Stimulated activated CD8-positive, alpha-beta memory T cell treated with anti-CD3 and anti-CD28 coated beads, Interleukin-12 subunit alpha, Interleukin-12 subunit beta, amount 100 ng/mL, for 4 hours (primary cell): ENCODE data around the gene ONECUT3.
"Not testable (repeated sequence)": the region's sequence is repeated elsewhere in the genome, so short reads cannot be mapped to it uniquely, and the experiment has no call there.

Experiments
- DNase-seq: peaks from one replicate; pipeline ENCODE4 v3.0.0-alpha.2; 2020; ENCODE audit warnings: low read depth

Gene ONECUT3

DNA sequence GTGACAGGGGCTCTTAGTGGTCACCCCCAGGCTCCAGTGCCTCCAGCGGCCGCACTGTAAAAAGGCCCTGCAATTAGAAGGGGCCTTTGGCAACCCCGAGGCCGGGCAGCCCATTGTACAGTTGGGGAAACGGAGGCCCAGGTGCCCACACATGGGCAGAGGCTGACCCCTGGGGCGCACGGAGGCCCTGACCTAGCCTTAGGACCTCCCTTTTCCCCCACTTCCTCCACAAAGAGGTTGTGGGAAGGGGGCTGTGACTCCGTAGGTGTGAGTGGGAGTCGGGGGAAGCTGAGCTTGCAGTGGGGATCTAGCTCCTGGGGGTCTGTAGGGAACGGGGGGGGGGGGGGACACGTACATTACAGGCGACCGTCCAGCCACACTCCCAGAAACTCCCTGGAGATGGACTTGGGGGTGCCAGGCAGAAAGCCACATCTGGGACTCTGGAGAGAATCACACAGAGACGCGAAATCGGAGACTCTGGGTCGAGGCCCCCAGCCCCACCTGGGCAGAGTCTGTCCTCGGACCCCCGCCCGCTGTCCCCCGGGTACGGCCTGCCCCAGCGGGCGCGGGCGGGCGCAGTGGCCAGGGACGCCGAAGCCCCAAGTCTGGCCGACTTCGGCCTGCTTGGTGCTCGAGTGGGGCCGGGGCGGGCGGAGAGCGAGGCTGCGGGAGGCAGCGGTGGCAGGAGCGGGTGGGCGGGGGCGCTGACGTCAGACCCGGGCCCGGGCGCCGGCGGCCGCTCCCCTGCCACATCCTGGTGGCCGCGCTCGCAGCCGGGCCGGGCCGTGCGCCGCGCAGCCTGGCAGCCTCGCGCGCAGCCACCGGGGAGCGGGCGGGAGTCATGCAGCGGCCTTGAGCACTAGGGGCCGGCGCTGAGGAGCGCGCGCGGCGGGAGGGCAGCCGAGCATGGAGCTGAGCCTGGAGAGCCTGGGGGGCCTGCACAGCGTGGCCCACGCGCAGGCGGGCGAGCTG, at the start of gene ONECUT3:
ONECUT3 (plus strand) TSS at position 750 of the 972 bp plus-strand sequence; CDS start at position 907, 157 bp downstream.
- no peak for DNase-seq

DNA sequence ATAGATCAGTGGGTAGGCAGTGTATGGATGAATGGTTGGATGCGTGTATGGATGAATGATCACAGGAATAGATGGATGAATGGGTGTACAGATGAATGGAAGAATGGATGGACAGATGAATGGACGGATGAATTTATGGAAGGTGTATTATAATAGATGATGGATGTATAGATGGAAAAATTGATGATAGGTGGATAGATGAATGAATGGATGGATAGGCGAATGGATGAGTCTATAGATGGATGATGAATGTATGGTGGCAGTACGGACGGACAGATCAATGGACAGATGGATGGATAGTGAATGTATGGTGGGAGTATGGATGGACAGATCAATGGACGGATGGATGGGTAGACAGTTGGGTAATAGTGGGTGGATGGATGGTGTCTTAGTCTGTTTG, 49.0 kb upstream of the ONECUT3 start:
- DNase-seq = no peak

DNA sequence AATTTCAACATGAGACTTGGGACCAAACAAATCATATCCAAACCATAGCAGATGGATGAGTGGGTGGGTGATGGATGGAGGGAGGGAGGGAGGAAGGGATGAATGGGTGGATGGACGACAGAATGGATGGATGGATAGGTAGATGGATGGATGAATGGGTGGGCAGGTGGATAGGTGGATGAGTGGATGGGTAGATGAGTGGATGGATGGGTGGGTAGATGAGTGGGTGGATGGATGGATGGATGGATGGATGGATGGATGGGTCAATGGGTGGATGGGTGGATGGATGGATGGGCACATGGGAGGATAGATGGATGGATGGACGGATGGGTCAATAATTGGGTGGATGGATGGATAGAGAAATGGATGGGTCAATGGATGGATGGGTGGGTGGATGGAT, 47.9 kb upstream of the ONECUT3 start:
- no peak for DNase-seq

DNA sequence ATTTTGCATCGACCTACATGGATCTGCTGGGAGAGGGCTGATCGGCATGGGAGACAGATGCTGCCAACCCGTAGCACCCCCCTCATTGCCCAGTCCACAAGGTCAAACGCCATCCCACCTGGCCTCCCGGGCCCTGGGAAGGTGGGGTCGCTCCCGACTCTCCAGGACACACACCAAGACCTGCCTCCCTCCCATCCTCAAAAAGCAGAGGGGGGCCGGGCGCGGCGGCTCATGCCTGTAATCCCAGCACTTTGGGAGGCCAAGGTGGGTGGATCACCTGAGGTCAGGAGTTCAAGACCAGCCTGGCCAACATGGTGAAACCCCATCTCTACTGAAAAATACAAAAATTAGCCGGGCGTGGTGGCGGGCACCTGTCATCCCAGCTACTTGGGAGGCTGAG, 46.7 kb upstream of the ONECUT3 start:
- not testable (repeated sequence) for DNase-seq

DNA sequence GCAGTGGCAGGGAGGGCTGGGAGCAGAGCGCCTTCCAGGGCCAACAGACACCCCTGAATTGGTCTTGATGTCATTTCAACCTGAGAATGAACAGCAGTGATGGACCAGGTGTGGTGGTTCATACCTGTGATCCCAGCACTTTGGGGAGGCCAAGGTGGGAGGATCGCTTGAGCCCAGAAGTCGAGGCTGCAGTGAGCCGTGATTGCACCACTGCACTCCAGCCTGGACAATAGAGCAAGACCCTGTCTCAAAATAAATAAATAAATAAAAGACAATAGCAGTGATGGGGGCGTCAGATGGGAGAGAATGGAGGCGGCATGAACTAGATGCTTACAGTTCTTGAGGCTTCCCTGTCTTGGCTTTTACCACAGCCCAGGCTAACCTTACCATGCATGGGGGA, 46.1 kb upstream of the ONECUT3 start:
- DNase-seq = no peak

DNA sequence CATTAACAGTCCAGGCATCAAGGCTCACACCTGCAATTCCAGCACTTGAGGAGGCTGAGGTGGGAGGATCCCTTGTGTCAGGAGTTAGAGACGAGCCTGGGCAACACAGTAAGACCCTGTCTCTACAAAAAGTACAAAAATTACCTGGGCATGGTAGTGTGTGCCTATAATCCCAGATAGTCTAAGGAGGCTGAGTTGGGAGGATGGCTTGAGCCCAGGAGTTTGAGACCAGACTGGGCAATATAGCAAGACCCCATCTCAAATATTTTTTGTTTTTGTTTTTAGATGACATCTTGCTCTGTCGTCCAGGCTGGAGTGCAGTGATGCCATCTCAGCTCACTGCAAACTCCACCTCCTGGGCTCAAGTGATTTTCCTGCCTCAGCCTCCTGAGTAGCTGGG, 40.1 kb upstream of the ONECUT3 start:
- DNase-seq = no peak

DNA sequence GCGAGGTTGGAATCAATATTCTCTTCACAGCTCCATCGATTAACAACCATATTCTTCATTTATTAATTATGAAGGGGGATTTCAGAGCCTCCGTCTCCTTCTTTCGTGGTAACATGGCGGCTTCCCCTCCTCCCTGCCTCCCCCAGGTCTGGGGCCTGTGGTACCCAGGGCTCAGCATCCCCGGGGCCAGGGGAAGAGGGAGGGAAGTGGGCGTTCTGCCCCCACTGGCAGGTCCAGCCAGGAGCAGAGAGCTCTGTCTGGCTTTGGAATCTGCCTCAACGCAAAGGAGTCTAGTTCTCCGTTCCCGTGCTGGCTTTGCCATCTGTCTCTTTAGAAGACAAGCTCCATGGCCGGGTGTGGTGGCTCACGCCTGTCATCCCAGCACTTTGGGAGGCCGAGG, 37.8 kb upstream of the ONECUT3 start:
- DNase-seq = no peak

DNA sequence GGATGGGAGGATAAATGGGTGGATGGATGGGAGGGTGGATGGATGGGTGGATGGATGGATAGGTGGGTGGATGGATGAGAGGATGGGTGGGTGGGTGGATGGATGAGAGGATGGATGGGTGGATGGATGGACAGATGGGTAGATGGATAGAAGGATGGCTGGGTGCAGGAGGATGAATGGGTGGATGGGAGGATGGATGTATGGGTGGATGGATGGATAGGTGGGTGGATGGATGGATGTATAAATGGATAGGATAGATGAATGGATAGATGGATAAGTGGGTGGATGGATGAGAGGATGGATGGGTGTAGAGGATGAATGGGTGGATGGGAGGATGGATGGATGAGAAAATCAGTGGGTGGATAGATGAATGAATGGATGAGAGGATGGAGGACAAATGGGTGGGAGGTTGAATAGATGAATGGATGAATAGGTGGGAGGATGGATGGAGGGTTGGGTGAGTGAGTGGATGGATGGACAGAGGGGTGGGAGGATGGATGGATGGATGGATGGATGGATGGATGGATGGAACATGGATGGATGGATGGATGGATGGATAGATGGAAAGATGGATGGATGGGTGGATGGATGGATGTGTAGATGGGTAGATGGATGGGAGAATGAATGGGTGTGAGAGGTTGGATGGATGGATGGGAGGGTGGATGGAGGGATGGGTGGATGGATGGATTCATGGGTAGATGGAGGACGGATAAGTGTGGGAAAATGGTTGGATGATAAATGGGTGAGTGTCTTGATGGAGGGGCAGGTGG, 35.9 kb upstream of the ONECUT3 start:
- no peak for DNase-seq

DNA sequence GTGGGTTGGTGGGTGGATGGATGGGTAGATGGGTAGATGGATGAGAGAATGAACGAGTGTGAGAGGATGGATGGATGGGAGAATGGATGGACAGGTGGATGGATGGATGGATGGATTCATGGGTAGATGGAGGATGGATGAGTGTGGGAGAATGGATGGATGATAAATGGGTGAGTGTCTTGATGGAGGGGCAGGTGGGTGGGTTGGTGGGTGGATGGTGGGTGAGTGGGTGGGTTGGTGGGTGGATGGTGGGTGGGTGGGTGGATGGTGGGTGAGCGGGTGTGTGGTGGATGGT, 35.4 kb upstream of the ONECUT3 start:
- no peak for DNase-seq

DNA sequence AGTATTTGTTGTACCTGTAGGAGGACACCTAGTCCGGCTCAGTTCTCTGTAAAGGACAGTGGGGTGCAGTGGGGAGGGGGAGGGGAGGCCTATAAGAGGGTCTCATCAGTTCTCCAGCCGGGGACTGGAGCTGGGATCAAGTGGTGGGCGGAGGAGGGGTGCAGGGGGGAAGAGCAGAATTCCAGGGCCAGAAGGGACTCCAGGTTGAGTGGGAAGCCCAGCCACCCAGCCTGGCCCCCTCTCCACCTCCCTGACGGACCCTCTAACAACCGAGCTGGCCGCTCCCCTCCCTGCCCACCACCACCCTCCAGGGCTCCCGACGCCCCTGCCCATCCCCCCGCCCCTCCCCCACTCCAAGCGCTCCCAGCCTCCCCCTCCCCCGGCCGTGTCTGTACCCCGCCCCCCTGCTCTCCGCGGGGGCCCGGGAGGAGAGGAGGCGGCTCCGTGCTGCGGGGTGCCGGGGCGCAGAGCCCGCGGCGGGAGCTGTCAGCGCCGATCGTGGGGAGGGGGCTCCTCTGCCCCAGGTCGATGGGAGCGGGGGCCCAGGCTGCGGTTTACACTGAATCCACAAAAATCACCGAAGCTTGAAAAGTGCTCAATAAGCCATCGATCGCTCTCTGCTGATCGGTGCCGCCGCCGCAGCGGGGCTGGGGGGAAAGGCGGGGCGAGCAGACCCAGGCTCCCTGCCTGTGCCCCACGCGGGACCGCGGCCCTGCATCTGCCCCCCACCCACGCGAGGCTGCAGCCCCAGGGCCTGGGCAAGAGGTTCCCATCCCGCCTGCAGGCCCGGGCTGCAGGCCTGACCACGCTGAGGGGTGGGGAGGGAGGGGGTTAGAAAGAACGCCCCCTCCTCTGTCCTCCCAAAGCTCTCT, 34.6 kb upstream of the ONECUT3 start:
- no peak for DNase-seq

DNA sequence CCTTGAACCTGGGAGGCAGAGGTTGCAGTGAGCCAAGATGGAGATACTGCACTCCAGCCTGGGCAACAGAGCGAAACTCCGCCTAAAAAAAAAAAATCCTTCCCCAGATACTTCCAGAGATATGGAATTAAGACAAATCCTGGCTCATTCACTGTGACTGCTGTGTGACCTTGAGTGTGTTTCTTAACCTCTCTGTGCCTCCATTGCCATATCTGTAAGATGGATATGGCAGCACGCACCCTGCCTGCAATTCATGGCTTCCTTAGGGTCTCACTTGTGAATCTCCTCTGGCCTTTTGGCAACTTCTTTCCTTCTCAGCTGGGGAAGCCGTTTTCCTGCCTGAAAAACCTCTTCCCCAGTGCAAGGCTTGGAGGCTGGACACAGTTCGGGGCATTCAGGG, 33.8 kb upstream of the ONECUT3 start:
- no peak for DNase-seq

DNA sequence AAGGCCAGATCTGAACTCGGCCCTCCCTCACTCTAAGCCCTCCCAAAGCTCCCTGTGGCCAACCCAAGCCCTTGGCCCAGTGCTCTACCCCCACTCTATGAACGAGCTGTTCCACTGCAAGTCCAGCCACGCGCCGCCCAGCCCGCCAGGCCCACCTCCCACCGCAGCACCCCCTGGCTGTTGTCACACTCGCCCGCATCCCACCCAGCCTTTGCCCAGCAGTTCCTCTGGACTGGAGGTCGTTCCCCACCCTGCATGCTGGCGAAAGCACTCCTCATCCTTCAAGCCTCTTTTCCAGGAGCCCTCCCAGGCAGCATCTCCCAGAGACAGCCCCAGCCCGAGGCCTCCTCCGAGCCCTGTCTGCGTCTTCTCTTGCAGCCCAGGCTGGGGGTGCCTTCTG, 33.1 kb upstream of the ONECUT3 start:
- no peak for DNase-seq

DNA sequence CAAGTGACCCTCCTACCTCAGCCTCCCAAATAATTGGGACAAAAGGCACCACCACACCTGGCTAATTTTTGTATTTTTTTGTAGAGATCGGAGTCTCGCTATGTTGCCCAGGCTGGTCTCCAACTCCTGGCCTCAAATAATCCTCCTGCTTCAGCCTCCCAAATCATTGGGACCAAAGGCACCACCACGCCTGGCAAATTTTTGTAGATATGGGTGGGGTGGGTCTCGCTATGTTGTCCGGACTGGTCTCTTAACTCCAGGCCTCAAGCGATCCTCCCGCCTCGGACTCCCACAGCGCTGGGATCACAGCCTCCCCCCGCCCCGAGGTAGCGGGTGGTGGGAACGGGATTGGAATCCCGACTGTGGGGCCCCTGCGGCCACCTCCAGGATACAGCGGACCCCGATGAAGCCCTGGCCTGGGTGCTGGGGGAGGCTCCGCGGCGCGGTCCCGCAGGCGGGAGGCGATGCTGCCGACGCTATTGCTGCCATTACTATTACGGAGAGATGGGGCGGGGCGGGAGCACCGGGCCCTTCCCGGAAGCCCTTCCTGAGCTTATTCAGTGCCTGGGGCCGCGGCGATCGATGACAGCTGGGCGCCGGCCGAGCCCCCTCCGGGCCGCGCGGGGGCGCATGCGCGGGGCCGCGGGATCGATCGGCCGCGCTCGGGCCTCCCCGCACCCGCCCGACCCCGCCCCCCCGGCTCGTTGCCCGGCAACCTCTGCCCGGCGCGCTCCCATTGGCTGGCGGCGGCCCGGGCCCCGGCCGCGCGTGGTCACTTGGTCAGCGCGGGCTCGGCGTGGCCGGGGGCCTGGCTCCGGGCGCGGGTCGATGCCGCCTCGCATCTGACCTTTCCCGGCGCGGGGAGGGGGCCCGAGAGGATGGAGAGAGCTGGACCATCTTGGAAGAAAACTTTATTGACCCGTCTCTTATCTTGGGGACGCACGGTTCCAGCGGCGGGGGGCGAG, 27.9 kb upstream of the ONECUT3 start:
- no peak for DNase-seq

DNA sequence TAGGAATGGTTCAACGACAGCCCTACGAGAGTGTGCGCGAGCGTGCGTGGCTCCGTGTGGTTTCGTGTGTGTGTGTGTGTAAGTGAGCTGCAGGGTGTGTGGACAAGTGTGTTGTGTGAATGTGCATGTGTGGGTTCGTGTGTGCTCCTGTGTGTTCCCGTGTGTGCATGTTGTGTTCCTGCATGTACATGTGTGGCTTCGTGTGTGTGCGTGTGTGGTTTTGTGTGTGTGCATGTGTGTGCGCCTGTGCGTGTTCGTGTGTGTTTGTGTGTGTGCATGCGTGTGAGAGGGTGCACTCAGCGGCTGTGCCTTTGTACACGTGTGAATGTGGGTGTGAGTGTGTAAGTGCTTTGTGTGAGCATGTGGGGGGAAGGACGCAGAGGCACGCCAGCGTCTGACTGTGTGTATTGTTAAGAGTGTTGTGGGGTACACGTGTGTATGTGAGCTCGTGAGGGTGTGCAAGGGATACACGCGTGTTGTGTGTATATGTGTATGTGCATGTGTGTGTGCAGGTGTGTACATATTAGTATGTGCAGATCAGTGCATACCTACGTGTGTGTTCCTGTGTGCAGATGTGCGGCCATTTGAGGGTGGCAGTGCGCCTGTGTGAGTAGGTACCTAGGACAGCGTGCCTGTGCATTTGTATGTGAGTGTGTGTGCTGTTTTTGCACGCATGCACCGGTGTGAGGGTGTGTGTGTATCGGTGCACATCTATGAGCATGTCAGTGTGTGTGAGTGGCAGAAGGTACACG, 24.3 kb upstream of the ONECUT3 start:
- DNase-seq = no peak

DNA sequence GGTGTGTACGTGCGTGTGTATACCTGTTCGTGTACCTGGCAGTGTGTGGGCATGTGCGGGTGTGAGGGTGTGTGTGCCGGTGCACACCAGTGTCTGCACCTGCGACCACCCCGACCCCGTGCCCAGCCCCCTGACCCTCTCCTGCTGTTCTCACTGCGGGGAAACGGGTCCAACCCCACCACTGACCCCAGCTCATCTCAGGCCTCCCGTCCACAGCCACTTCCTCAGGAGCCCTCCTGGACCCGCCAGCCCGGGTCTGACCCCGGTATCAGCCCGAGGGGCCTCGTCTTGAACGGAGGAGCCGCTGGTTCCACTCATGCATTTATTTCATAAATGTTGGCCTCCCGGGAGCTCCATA, 23.8 kb upstream of the ONECUT3 start:
- DNase-seq = no peak

DNA sequence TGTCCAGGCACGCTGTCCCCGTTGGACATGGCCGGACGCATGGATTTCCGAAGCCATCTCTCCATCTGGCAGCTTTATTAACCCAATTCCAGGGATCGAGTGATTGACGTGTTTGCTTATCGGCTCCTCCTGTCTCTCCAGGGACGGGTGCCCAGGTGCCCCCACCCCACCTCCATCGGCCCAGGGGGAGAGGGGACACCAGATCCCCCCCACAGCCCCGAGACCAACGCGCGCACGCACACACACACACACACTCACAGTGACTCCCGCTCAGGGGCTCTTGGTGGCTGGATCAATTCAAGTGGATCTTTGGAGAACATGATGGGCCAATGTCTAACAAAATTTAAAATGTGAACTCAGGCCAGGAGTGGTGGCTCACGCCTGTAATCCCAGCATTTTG, 23.1 kb upstream of the ONECUT3 start:
- no peak for DNase-seq

DNA sequence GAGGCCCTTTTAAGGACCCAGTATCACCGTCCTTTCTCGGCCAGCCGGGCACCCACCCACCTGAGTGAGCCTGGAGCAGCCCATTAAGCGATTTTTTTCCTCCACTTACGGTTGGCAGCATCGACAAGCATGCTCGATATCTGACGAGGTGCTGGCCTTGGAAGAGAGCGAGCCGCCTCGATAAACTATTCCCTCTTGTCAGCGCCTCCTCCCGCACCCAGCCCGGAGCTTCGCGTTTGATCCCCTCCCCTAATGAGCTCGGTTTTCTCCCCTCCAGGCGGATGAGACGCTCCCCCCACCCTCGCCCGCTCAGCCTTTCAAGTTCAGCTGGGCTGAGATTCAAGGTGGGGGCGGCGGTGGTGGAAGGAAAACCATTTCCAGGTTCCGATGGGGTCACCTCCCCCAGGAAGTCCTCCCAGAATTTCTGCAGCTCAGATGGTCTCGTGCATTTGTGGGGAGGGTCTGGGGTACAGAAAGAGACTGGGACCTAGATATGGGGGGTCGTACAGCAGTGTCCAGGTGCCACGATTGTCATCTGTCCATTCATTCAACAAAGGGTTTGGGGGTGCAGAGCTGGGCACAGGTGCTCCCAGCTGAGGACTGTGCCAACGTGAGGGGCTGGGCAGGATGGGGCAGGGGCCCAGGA, 18.9 kb upstream of the ONECUT3 start:
- DNase-seq = no peak

DNA sequence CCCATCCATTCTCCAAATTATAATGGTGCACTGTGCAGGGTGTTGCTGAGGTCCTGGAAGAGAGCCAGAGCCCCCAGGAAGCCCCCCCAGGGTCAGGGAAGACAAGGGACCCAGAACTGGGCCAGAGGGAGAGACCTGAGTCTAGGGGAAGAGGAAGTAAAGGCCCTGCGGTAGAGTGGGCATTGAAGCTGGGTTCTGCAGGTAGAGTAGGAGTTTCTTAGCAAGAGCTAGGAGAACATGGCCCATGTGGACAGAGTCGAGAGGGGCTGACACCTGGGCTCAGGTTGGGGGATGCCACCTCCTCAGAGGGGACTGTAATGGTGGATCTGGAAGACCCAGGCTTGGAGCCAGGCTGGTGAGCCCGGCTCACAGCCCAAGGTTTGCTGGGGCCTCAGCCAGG, 17.0 kb upstream of the ONECUT3 start:
- no peak for DNase-seq

DNA sequence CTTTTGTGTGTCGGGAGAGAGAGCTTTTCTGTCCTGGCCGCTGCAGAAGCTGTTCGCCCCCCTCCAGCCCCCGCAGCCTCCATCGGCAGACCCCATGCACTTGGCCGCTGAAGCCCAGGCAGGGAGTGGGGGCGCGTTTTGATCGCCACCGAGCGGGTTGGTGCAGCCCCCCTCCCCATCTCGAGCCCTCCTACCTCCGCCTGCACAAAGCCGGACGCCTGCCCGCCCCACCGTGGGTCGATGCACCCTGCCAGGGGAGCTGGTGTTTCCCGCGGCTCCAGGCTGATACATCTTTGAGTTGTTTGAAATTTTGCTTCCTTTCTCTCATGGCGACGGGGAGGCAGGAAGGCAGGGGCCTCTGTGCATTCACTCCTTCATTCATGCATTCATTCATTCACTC, 16.4 kb upstream of the ONECUT3 start:
- DNase-seq = no peak
